LHCN-M2 (cell line): Measurements from ENCODE around the gene LRRC28. TPM values are rescaled to one million over a fixed set of nuclear protein-coding genes. Genes with fewer than 3 reads are reported as not detected.

Experiments used
- DNase-seq: peaks from one replicate; pipeline ENCODE4 v3.0.0-alpha.2; 2012; ENCODE audit warnings: low read depth
- total RNA-seq: library from RNA; depleted of rRNA; stranded (reverse); fragments of >200 nt; gene quantifications from 2 replicates; pipeline ENCODE4 v1.2.3, GENCODE V29; 2014

The LRRC28 gene
- total RNA-seq, 1 experiment from 2014 or later: 34.3 TPM

DNA sequence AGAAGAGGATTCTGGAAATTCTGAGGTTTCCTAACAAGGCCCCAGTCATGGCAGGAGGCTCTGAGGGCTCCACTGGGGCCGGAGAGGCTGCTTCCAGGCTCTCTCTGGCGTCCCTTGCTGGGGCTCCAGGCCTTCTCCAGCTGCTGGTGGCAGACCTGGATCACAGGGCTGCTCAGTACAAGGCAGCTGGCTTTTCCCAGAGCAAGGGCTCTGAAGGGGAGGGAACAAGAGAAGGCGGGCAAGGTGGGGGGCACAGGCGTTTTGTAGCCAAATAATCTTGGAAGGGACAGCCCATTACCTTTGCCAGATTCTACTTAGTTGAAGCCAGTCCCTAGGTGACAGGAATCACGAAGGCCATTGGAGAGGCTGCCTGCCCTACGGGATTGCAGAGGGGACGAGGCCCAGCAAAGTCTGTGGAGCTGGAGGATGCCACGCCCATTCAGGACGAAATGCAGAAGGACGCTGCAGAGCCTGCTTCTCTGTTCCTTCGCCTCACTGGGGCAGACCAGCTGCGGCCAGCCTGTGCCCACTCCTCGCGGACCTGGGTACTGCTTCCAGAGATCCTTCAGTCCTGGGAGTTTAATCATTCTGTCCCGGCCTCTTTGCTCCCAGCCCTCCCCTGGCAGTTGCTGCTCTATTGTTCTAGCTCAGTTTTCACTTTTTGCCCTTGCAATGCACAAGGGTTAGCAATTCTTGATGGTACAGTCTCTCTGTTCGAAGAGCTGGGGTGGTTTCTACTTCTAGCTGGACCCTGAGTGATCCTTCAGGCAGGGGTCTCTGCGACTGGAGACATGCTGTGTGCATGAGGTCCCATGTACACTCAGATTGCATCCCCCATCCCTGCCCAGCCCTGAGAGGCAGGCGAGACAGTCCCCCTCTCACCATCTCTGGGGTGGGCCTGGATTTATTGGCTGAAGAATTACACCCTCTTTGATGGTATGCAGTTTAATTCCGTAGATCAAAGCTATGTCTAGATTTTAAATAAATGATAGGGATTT is 165.2 kb downstream of the LRRC28 start:
- DNase-seq: no peak

DNA sequence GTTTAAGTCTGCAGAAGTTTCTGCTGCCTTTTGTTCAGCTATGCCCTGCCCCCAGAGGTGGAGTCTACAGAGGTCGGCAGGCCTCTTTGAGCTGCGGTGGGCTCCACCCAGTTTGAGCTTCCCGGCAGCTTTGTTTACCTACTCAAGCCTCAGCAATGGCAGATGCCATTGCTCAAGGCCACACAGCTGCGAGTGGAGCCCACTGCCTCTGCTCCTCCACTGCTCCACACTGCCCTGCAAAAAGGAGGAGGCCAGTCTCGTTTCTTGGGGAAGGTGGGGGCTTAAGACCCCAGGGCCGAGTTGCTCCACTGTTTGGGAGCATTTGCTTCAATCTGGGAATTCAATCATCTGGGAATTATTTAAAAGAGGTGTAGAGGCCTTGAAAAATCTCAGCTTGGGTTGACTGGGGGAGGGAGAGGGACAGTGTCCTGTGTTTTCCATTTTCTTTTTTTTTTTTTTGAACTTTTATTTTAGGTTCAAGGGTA is 169.9 kb downstream of the LRRC28 start:
- DNase-seq: no peak

DNA sequence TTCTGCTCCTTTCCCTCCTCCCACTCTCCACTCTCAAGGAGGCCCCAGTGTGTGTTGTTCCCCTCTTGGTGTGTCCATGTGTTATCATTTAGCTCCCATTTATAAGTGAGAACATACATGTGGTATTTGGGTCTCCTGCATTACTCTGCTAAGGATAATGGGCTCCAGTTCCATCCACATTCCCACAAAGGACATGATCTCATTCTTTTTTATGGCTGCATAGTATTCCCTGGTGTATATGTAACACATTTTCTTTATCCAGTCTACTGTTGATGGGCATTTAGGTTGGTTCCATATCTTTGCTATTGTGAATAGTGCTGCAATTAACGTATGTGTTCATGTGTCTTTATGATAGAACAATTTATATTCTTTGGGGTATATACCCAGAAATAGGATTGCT is 170.5 kb downstream of the LRRC28 start:
- no peak for DNase-seq

DNA sequence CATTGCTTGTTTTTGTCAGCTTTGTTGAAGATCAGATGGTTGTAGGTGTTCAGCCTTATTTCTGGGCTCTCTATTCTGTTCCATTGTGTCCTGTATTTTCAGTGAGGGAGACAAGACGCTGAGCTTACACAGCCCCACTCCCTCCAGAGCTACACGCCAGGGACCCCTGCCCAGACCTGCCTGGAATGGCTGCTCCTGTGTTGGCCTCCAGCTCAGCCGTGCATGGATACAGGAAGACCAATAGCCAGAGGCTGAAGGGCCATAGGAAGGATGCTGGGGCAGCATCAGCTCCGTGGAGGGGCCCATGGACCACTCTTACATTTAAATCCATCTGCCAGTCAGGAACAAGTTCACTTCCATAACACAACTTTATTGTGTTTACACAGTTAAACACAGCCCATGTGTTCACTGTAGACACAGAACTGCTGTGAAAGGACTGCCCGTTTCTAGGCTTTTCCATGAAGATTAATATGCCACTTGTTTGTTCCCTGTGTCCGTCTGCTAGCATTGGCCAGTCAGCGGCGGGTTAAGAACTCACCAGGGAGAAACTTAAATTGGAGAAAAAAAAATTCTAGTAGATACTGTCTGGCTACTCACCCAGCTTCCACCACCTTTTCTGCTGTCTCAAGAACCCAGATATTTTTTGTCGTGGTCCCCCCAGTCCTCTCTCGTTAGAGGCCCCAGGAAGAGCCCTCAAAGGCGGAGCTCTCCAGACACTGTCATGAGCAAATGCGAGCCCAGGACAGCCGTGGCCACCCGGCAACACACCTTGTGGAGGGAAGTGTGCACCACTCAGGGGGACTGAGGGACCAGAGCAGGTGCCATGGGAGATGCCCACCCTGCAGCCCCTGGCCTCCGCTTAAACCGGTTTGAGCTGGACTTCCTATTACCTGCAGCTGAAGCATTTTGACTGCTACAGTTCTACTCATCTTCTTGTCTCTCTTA is 172.2 kb downstream of the LRRC28 start:
- DNase-seq: no peak

DNA sequence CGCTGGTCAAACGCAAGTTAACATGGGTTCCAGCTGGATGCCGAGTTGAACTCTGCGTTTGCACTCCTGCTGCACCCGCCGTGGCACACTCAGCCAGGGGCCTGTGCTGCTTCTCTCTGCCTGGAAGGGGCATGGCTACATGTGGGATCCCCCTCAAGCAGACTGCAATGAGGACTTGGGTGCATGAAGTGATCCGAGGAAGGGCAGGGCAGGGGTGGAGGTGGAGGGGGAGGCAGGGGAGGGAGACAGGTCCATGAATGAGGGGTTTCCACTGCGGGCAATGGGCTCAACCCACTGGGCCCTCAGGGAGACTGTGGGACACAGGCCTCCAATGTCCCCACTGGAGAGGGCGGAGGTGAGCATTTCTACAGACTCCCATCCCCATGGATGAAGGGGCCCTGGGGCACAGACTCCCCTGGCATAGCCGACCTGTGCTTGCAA is 172.9 kb downstream of the LRRC28 start:
- no peak for DNase-seq

DNA sequence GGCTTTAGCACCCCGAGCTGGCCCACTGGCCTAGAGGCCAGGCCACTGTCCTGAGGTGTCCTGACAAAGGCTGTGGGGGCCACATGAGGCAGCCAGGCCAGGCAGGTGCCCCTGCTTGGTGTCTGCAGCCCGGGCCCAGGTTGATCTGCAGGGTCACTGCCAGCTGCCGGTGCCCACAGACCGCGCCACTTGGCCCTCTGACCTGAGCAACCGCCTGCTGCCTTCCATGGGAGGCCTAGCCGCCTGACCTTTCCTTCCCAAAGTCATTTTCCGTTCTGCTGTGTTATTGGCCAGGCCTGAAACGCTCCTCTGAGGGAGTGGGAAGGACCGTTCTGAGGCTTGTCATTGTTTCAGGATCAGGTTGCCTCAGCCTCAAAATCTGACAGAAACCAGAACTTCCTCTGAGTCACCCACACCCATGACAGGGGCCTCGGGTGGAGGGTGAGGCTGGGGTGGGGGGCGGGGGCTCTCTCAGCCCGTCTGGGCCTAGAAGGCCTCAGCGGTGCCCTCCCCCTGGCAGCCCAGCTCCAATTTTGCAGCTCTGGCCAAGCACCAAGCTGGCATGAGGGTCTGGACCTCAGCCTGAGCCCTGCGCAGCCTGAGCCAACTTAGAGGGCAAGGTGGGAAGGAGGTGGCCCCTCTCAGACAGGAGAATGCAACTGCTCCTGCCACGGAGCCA is 173.8 kb downstream of the LRRC28 start:
- DNase-seq: peak; percentile 89

DNA sequence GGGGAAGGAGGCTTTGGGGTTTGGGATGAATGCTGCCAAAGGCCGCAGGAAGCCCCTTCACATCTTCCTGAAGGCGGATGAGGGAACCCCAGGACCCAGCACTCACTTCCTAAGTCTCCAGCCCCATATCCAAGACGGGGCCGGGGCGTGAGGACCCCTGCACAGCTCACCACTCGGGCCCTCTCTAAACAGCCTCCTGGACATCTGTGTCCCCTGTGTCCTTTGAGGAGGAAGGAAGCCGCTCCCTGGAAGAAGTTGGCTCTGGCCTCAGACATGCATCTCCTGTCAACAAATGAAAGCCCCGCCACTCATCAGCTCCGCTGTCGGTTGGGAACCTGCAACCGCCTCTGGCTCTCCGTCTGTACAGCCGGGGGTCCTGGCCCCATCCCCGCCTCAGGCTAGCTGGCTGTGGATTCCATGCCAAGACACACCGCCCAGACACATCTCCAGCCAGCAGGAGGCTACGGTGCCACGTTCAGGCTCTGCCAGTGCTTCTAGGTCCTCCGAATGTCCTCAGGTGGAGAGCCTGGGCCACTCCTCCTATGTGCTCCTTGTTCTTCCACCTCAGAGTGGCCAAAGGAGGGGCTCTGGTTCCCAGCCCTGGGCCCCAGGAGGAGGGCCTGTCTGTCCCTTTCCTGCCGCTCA is 174.5 kb downstream of the LRRC28 start:
- DNase-seq: no peak

DNA sequence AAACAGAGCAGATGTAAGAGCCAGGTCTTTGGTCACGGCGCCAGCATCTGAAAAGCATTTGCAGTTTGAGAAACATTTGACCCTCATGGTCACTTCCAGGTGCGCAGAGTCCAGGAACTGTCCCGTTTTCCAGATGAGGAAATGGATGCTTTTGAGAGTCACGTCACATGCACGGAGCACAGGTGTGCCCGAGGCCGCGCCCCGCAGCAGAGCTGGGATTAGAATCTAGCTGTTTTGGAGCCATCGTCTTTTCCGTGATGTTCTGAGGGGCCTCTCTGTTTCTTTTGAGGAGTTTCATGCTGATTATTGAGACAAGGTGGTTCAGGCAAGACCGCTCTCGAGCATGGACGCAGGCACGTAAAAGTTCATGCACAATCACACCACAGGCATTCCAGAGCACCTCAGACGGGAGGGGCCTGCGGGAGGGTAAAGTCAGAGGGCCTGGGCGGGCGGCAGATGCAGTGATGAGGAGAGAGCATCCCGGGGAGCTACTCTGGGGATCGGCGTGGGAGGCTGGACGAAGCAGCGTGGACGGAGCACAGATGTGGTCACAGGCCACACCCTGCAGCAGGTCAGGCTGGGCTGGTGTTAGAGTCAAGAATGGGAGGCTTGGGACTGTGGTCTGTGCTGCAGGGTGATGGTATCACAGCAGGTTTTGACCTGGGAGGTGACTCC is 175.3 kb downstream of the LRRC28 start:
- DNase-seq: no peak

DNA sequence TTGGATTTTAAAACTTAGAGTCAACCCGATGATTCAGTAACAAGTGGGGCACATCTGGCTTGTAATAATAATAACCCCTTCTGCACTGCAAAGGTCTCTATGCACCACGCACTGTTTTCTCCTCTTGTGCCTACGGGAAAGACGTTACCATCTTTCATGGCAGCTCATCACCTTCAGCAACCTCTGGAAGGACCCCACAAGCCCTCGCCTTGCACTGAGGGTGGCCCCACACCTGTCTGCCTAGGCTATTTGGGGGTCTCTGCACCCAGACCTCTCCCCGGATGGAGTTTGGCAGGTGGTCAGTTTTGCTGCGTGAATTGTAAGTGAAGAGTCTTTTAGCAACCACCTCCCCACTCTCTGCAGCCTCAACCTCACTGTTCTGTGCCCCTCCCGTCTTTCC is 175.9 kb downstream of the LRRC28 start:
- DNase-seq: no peak

DNA sequence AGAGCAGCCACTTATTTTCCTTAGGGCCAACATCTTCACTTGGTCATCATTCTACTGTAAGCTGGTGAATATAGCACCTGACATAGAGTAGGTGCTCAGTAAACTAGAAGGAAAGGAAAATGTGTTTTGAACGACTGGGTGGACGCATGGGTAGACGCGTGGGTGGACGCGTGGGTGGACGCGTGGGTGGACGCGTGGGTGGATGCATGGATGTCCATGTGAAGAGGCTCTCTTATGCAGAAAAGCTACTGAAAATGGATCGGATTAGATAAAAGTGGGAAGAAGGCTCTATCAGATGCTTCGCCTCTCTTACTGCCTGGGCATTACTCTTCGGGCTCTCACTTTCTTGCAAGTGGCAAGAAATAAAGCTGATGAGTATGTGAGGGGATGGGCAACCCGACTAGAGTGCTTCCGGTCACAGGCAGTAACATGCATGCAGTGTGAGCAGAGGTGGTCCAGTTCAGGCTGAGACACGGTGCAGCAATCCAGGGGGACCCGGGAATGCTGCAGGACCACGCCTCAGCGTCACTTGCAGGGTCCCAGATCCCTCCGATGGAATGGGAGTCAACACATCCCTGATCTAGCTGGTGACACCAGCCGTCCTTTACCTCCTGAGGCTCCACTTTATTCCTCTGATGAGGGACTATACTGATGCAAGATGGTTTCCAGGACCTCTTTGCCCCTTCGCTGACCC is 176.5 kb downstream of the LRRC28 start:
- DNase-seq: no peak

DNA sequence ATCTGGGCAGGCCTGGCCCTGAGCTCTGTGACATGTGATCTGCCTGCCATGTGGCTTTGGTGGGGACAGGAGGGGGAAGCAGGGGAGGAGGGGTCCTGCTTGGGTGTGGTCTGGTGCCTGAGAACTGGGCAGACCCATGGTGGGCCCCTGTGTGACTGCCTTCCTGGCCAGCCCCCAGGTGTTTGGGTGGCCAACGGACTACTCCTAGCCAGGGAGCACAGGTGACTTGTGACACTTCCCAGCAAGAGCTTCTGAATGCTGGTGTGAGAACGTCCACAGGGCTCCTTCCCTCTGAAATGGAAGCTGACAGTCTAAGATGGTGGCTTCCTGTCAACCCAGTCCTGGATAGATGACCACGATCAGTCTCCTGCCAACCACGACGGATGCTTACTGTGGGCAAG is 178.4 kb downstream of the LRRC28 start:
- no peak for DNase-seq

DNA sequence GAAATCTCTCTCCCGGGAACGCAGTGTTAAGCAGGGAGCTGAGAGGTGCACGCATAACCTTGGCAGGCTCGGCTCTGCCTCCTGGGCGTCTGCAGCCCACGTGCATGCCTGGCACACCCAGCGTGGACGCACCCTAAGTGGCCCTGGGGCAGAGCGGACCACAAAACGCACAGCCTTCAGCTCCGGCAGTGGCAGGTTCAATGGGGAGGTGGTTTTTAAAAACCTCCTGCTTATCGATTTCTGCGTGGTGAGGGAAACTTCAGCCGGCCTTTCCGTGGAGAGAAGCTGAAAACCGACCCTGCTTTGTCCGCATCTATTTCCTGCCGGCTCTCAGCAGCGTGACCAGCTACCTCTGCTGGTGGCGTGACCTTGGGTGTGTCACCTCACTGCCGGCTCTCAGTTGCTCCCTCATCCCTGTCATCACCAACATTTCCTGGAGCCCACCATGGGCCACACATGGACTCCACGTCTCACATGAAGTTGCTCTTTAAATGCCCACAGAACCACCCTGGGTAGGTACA is 179.7 kb downstream of the LRRC28 start:
- DNase-seq: no peak

DNA sequence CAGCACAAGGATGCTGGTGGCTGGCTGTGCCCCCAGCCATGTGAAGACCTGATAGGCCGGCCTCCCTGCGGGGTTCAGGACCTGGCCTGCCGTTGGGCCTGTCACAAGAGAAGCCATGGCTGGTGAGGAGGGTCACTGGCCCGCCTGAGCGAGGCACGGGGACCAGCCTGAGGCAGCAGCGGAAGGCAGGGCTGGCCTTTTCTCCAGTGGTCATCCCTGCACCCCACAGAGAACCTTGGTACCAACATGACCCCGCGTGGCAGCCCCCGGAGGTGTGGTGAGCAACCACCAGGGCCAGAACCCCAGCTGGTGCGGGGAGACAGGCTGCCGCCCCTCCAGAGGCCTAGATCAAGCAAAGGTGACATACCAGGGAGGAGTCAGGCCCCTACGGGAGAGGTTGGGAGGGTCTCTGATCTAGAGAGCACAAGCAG is 180.4 kb downstream of the LRRC28 start:
- DNase-seq: no peak

DNA sequence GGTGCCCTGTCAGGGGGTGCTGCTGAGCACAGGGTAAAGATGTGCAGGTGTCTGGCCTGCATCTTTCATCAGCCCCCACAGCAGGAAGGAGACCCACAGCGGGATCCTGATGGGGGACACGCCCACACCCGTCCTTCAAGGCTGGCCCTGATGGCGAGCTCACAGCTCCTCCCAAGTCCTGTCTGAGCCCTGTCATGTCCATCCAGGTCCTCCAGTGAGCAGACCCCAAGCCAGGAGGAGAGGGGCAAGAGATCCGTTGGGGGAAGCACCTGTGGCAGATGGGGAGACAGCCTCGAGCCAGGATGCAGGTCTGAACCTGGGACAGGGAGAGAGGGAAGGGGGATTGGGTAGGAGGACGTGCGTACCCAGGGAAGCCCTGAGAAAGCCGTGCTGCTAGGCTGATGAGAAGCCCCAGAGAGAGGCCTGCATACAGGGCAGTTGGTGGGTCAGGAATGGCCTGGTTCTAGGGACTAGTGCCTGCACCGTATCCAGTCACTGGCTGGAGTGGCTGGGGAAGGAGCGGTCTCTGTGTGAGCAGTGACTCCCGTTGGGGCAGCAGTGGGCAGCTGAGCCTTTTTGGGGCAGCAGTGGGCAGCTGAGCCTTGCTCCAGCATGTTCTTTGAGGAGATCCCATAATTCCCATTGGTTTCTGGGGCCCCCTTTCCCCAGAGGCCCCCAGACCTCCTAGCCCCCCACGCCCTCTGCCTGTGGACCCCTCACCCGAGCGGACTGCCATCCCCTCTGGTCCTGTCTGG is 181.2 kb downstream of the LRRC28 start:
- no peak for DNase-seq

DNA sequence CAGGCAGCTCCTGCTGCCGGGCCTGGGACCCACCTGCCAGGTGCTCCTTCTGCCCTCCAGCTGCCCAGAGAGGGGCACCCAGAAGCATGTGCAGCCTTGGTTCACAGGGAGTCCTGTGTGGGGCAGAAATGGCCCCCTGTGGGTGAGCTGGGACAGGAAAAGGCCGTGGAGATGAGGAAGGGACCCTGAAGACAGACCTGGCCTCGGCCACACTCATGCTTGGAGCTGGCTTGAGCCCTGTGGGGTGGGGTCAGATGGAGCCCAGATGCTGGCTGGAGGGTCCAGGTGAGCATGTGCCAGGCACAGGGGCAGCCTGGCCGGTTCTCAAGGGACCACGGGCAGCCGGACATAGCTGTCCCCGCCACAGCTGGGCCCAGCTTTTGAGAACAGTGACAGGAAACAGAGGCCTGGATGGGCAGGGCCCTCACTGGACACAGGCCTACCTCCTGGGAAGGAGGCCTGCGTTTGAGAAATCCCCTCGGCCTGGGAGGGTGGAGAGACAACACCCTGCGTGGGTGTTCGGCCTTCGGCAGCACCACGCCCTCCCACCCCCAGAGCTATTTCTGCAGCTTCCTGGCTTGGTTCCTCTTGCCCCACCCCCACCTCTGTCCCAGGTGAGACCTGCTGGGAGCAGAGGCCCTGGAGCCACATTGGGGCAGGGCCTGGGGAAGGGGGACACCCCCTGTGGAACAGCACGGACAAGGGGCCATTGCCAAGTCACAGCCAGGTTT is 181.9 kb downstream of the LRRC28 start:
- DNase-seq: no peak

DNA sequence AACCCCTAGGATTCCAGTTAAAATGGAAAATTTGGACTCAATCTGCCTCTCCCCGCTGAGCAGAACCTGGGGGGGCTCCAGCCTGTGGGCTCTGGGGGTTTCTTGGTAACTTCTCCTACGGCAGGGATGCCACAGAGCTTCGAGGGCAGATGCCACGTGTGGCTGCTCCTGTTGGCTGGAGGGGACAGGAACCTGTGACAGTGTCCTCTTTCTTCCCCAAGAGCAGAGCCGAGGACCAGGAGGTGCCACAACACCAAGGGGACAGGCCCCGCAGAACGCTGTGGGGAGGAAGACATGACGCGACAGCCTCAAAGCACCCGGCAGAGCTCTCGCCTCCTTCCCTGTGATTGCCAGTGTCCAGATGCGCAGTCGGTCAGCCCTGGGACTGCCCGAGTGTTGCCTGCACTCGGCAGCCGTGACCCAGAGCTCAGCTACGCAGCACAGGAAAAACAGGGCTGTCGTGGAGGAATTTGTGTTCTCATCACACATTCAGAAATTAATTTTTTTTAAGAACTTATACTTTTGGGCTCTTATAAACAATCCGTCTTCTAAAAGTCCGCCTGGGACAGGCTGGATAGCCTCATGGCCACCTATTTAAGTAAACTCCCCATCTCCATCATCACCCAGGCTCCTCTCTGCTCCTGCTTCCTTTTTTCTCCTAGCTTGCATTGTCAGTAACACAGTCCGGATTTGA is 182.6 kb downstream of the LRRC28 start:
- no peak for DNase-seq

DNA sequence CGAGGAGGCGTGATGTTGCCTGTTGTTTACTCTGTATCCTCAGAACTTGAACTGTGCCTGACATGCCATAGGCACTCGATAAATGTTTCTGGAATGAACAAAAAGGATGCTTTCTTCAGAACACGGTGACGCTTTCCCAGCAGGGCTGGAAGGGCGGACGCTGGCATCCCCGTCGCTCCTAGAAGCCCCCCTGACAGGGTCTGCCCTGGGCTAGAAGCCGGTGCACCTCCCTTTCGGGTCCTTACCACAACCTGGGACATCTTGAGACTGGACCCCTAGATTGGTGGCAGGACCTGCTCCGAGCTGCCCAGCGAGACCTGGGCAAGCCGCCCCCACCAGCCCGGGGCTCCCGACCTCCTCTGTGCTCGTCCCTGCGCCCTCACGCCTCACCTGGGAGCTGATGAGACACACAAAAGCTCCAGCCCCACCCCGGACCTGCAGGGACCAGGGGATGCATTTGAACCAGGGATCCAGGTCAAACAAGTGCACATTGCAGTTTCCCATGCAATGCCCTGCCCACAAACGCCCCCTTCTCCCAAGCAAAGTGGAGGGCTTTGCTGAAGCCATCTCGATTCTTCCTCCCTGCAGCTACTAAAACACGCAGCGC is 183.3 kb downstream of the LRRC28 start:
- no peak for DNase-seq
